Ishikawa (cell line): ENCODE results near the gene KPNA3.

ENCODE experiments used
- CEBPB ChIP-seq: IDR thresholded peaks from 2 replicates; pipeline ENCODE4 v1.6.1; 2012
- CREB1 ChIP-seq: IDR thresholded peaks from 2 replicates; pipeline ENCODE4 v1.6.1; 2012; ENCODE audit warnings: low read depth
- EGR1 ChIP-seq: IDR thresholded peaks from 2 replicates; pipeline ENCODE4 v1.6.1; 2012
- EP300 ChIP-seq: IDR thresholded peaks from 2 replicates; pipeline ENCODE4 v1.6.1; 2012; ENCODE audit warnings: borderline replicate concordance
- FOXM1 ChIP-seq: IDR thresholded peaks from 2 replicates; pipeline ENCODE4 v1.6.1; 2012; ENCODE audit warnings: low read depth, borderline replicate concordance
- NFIC ChIP-seq: IDR thresholded peaks from 2 replicates; pipeline ENCODE4 v1.6.1; 2012
- RAD21 ChIP-seq: IDR thresholded peaks from 2 replicates; pipeline ENCODE4 v1.6.1; 2012; ENCODE audit warnings: low read depth
- TAF1 ChIP-seq: IDR thresholded peaks from 2 replicates; pipeline ENCODE4 v1.6.1; 2012; ENCODE audit warnings: low read depth, mild to moderate bottlenecking
- TCF12 ChIP-seq: IDR thresholded peaks from 2 replicates; pipeline ENCODE4 v1.6.1; 2012; ENCODE audit warnings: low read depth
- TEAD4 ChIP-seq: IDR thresholded peaks from 2 replicates; pipeline ENCODE4 v1.6.1; 2012
- YY1 ChIP-seq: IDR thresholded peaks from 2 replicates; pipeline ENCODE4 v1.6.1; 2012; ENCODE audit warnings: low read depth
- ZBTB7A ChIP-seq: IDR thresholded peaks from 2 replicates; pipeline ENCODE4 v1.6.1; 2012; ENCODE audit warnings: low read depth
- TF ChIP-seq, protein P1 (sequence below): IDR thresholded peaks from 2 replicates; pipeline ENCODE4 v1.6.1; 2012; ENCODE audit warnings: low read depth, mild to moderate bottlenecking
- TF ChIP-seq, protein P2 (sequence below): IDR thresholded peaks from 2 replicates; pipeline ENCODE4 v1.6.1; 2012

Gene KPNA3

DNA sequence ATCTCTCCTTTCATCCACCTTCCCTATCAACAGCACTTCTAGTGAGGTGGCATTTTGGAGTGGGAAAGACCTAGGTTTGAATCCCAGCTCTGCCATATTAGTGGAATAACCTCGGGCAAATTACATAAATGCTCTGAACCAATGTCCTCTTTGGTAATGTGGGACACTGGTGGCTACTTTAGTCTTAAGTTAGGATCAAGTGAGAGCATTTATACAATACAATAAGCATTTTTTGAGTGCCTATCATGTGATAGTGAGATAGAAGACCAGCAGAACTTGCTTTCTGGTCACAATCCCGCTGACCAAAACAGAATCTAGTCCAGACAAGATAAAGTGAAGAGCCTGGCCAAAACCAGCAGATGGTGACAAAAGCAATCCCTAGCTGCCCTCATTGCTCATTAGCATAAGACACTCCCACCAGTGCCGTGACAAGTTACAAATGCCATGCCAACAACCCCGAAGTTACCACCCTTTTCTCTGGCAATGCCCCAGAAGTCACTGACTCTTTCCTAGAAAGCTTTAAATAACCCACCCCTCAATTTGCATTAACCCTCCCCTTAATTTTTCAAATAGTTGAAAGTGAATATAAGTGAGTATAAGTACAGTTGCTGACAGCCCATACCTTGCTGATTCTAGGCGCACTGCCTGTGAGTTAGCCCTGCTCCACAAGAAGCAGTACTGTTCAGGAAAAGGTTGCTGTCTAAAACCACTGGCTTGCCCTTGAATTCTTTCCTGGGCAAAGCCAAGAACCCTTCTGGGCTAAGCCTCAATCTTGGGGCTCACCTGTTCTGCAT is 28.9 kb upstream of the KPNA3 start:
- no peak for TF ChIP-seq FOXM1
- peak; percentile 17; the same call in 1 of the 2 replicates for TF ChIP-seq RAD21

DNA sequence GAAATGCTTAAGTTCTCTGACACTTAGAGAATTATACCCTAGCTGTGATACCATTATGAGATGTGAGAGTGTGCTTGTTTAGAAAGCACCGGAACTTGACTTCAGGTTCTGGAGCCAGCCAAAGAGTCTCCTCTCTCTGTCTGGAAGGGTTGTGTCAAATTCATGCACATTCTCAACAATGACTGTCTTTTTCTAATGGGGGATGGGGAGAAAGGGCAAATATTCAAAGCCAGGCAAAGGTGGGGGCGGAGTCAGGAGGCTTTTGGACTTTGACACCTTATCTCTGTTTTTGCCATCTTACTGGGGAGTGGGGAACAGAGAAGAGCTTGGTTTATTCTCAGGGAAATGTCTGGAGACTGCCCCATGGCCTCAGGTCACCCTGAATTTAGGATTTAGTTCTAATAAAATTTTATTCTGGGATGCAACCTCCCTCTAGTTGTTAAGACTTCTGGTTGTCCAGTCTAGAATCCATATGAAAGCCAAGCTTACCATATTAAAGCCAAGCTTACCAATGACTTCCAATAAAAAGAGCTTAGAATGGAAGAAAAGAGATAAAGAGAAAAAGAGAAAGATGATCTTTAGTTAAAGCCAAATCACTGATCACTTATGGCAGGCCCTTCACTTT is 28.2 kb upstream of the KPNA3 start:
- TF ChIP-seq FOXM1 = no peak
- no peak for TF ChIP-seq NFIC
- no peak for TF ChIP-seq YY1
- no peak for TF ChIP-seq EGR1
- no peak for TF ChIP-seq ZBTB7A
- TF ChIP-seq, protein P1, sequence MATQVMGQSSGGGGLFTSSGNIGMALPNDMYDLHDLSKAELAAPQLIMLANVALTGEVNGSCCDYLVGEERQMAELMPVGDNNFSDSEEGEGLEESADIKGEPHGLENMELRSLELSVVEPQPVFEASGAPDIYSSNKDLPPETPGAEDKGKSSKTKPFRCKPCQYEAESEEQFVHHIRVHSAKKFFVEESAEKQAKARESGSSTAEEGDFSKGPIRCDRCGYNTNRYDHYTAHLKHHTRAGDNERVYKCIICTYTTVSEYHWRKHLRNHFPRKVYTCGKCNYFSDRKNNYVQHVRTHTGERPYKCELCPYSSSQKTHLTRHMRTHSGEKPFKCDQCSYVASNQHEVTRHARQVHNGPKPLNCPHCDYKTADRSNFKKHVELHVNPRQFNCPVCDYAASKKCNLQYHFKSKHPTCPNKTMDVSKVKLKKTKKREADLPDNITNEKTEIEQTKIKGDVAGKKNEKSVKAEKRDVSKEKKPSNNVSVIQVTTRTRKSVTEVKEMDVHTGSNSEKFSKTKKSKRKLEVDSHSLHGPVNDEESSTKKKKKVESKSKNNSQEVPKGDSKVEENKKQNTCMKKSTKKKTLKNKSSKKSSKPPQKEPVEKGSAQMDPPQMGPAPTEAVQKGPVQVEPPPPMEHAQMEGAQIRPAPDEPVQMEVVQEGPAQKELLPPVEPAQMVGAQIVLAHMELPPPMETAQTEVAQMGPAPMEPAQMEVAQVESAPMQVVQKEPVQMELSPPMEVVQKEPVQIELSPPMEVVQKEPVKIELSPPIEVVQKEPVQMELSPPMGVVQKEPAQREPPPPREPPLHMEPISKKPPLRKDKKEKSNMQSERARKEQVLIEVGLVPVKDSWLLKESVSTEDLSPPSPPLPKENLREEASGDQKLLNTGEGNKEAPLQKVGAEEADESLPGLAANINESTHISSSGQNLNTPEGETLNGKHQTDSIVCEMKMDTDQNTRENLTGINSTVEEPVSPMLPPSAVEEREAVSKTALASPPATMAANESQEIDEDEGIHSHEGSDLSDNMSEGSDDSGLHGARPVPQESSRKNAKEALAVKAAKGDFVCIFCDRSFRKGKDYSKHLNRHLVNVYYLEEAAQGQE = no peak
- TF ChIP-seq TEAD4 = no peak
- TF ChIP-seq RAD21 = no peak
- no peak for TF ChIP-seq TCF12
- no peak for TF ChIP-seq TAF1

DNA sequence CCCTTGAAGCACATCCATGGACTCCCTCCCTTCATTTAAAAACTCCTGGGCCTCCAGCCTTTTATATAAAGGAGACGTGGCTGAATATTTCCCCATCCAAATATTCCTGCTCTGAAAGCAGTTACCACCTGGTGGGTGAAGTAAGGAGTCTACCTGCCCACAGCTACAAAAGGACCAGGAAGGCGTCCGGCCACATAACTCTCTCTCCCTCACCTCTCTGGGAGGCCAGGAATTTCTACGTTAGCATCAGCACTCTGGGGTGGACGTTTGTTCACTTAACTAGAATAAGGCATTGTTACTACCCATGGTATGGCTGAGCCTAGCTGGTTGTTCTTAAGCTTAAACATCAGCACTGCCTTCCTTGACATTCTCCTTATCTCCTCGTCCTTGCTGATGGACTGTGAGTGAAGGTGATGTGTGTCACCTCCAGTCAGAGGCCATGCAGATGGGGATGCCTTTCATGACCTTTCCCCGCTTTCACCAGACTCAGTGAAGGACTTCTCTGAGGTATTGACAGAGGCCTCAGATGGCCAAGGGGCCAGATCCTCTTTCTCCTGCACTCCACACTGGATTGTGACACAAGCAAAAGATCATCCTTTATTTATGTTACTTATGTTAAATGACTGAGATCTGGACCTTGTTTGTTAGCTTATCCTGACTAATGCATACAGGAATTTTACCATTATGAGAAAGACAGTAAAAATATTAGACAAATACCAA is 22.2 kb upstream of the KPNA3 start:
- TF ChIP-seq TEAD4 = no peak
- TF ChIP-seq YY1 = no peak
- no peak for TF ChIP-seq EGR1
- no peak for TF ChIP-seq EP300
- no peak for TF ChIP-seq TAF1

DNA sequence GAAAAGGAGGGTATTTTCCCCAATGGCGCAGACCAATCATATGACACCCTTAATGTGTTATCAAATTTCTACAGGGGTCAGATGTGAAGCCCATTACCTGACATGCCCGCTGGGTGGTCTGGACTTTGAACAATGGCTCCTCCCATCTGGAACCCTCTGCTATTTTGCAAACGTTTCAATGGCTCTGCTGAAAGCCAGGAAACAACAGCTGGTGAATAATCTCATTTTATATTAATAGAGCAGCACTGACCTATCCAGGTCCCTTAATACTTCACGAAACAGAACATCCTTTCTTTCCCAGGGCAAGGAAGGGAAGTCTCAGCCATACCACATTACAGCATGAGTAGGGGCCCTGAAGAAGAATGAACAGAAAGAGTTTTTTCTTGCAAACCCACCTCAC is 20.3 kb upstream of the KPNA3 start:
- TF ChIP-seq, protein P2, sequence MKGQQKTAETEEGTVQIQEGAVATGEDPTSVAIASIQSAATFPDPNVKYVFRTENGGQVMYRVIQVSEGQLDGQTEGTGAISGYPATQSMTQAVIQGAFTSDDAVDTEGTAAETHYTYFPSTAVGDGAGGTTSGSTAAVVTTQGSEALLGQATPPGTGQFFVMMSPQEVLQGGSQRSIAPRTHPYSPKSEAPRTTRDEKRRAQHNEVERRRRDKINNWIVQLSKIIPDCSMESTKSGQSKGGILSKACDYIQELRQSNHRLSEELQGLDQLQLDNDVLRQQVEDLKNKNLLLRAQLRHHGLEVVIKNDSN = no peak
- no peak for TF ChIP-seq EGR1
- TF ChIP-seq, protein P1 = no peak

DNA sequence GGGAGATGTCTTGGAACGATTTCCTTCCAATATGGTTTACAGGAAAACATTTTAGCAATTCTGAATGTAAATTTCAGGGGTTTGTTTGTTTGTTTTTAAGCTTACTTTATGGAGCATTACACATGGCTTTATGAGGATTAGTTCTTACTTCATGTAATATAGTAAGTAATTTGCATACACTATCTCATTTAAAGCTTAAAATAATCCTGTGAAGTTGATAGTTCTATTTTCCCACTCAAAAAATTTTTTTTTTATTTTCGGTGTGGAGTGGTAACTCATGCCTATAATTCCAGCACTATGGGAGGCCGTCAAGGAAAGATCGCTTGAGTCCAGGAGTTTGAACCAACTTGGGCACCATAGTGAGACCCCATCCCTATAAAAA is 19.0 kb upstream of the KPNA3 start:
- TF ChIP-seq CREB1 (no peak), ZBTB7A (no peak), CEBPB (no peak), RAD21 (no peak), FOXM1 (no peak), YY1 (no peak), EGR1 (no peak)
- TF ChIP-seq, protein P1 = no peak
- TF ChIP-seq, protein P2 = no peak
